Muscle layer of duodenum (tissue), 2 donors: ENCODE results near the gene ENDOV.

ENCODE experiments used
- H3K27ac ChIP-seq: one replicate; pipeline ENCODE4 v1.7.0; 2013; ENCODE audit warnings: mild to moderate bottlenecking, low read length
- H3K27me3 ChIP-seq: one replicate; pipeline ENCODE4 v1.7.0; 2013; ENCODE audit warnings: low read depth, mild to moderate bottlenecking, control low read depth, low read length
- H3K36me3 ChIP-seq, 2 donors: one replicate each; pipeline ENCODE4 v1.7.0; 2013; ENCODE audit warnings: low read length in 2 of 2, control low read depth in 1 of 2, mild to moderate bottlenecking in 1 of 2; ENCODE audit not compliant: insufficient read depth in 2 of 2, control insufficient read depth in 1 of 2
- H3K4me1 ChIP-seq, 2 donors: one replicate each; pipeline ENCODE4 v1.7.0; 2013; ENCODE audit warnings: low read length in 2 of 2, mild to moderate bottlenecking in 2 of 2, control low read depth in 1 of 2, moderate library complexity in 1 of 2; ENCODE audit not compliant: insufficient read depth in 2 of 2, control insufficient read depth in 1 of 2
- H3K4me3 ChIP-seq, 2 donors: one replicate each; pipeline ENCODE4 v1.7.0; 2013; ENCODE audit warnings: low read length in 2 of 2, low read depth in 1 of 2, mild to moderate bottlenecking in 1 of 2
- H3K9me3 ChIP-seq, 2 donors: one replicate each; pipeline ENCODE4 v1.7.0; 2013; ENCODE audit warnings: low read length in 2 of 2, control low read depth in 1 of 2, mild to moderate bottlenecking in 1 of 2; ENCODE audit not compliant: control insufficient read depth in 1 of 2
- donor health status: healthy.

Gene ENDOV

GRCh38 chr17:80379348-80379747 is 35.6 kb upstream of the ENDOV start:
- Histone ChIP-seq H3K36me3 (peaks cover 85 to 96% of the 10 kb centered on the region in 2 donors), H3K27me3 (no peaks in the 10 kb centered on the region), H3K27ac (no peak overlapping the region)

GRCh38 chr17:80380068-80380467 is 34.9 kb upstream of the ENDOV start:
- Histone ChIP-seq H3K4me3 (no peak overlapping the region), H3K9me3 (no peaks in the 10 kb centered on the region), H3K4me1 (no peaks in the 10 kb centered on the region), H3K27ac (no peak overlapping the region), H3K27me3 (no peaks in the 10 kb centered on the region), H3K36me3 (peaks cover 85 to 96% of the 10 kb centered on the region in 2 donors)

More at GRCh38 chr17:80379348-80379747, 35.6 kb upstream of the ENDOV start:
- Histone ChIP-seq H3K4me1 (no peaks in the 10 kb centered on the region), H3K9me3 (no peaks in the 10 kb centered on the region), H3K4me3 (no peak overlapping the region)

- Histone ChIP-seq H3K4me3 (no peak overlapping the region), H3K27ac (no peak overlapping the region), H3K36me3 (peaks cover 87 to 96% of the 10 kb centered on the region in 2 donors), H3K27me3 (no peaks in the 10 kb centered on the region), H3K4me1 (no peaks in the 10 kb centered on the region), H3K9me3 (no peaks in the 10 kb centered on the region)
Observed at GRCh38 chr17:80380555-80381002, 34.4 kb upstream of the ENDOV start.

GRCh38 chr17:80381416-80381923 is 33.5 kb upstream of the ENDOV start:
- Histone ChIP-seq H3K4me3 (no peak overlapping the region), H3K9me3 (no peaks in the 10 kb centered on the region), H3K36me3 (peaks cover 85 to 96% of the 10 kb centered on the region in 2 donors), H3K4me1 (no peaks in the 10 kb centered on the region), H3K27me3 (no peaks in the 10 kb centered on the region), H3K27ac (no peak overlapping the region)

GRCh38 chr17:80382446-80382845 is 32.5 kb upstream of the ENDOV start:
- H3K4me1 ChIP-seq = no peaks in the 10 kb centered on the region
- H3K27me3 ChIP-seq = no peaks in the 10 kb centered on the region
- H3K4me3 ChIP-seq = no peak overlapping the region
- peaks cover 87 to 97% of the 10 kb centered on the region in 2 donors for H3K36me3 ChIP-seq
- no peak overlapping the region for H3K27ac ChIP-seq
- H3K9me3 ChIP-seq = no peaks in the 10 kb centered on the region

- peaks cover 84 to 96% of the 10 kb centered on the region in 2 donors for H3K36me3 ChIP-seq
- H3K27me3 ChIP-seq = no peaks in the 10 kb centered on the region
- no peak overlapping the region for H3K27ac ChIP-seq
- no peaks in the 10 kb centered on the region for H3K9me3 ChIP-seq
- no peaks in the 10 kb centered on the region for H3K4me1 ChIP-seq
- H3K4me3 ChIP-seq = no peak overlapping the region
Observed at GRCh38 chr17:80382956-80383355, 32.0 kb upstream of the ENDOV start.

- H3K27ac ChIP-seq = no peak overlapping the region
- H3K4me3 ChIP-seq = no peak overlapping the region
- no peaks in the 10 kb centered on the region for H3K27me3 ChIP-seq
- no peaks in the 10 kb centered on the region for H3K9me3 ChIP-seq
- peaks cover 91 to 96% of the 10 kb centered on the region in 2 donors for H3K36me3 ChIP-seq
- H3K4me1 ChIP-seq = no peaks in the 10 kb centered on the region
Observed at GRCh38 chr17:80384078-80384960, 30.6 kb upstream of the ENDOV start.

GRCh38 chr17:80385046-80385445 is 29.9 kb upstream of the ENDOV start:
- H3K27ac ChIP-seq = no peak overlapping the region
- H3K4me1 ChIP-seq = no peaks in the 10 kb centered on the region
- H3K27me3 ChIP-seq = no peaks in the 10 kb centered on the region
- peaks cover 91 to 96% of the 10 kb centered on the region in 2 donors for H3K36me3 ChIP-seq
- H3K4me3 ChIP-seq = no peak overlapping the region
- H3K9me3 ChIP-seq = no peaks in the 10 kb centered on the region

- Histone ChIP-seq H3K27me3 (no peaks in the 10 kb centered on the region), H3K4me1 (no peaks in the 10 kb centered on the region), H3K4me3 (no peak overlapping the region), H3K27ac (no peak overlapping the region), H3K9me3 (no peaks in the 10 kb centered on the region), H3K36me3 (peaks cover 85 to 96% of the 10 kb centered on the region in 2 donors)
Observed at GRCh38 chr17:80386341-80386740, 28.6 kb upstream of the ENDOV start.

- no peaks in the 10 kb centered on the region for H3K4me1 ChIP-seq
- H3K9me3 ChIP-seq = no peaks in the 10 kb centered on the region
- no peak overlapping the region for H3K4me3 ChIP-seq
- no peaks in the 10 kb centered on the region for H3K27me3 ChIP-seq
- no peak overlapping the region for H3K27ac ChIP-seq
- H3K36me3 ChIP-seq = peaks cover 80 to 94% of the 10 kb centered on the region in 2 donors
Observed at GRCh38 chr17:80387071-80387470, 27.9 kb upstream of the ENDOV start.

- Histone ChIP-seq H3K4me1 (no peaks in the 10 kb centered on the region), H3K27me3 (no peaks in the 10 kb centered on the region), H3K4me3 (no peak overlapping the region), H3K9me3 (no peaks in the 10 kb centered on the region), H3K27ac (no peak overlapping the region), H3K36me3 (peaks cover 78 to 90% of the 10 kb centered on the region in 2 donors)
Observed at GRCh38 chr17:80388175-80388574, 26.8 kb upstream of the ENDOV start.
